GM18519 (cell line): ENCODE data around the gene ITPRIP.

Experiments
- ATAC-seq: cut with Tn5 transposase; IDR thresholded peaks from one replicate; pipeline ENCODE4 v1.9.1; 2021; ENCODE audit warnings: mild to moderate bottlenecking, moderate library complexity; ENCODE audit not compliant: unreplicated experiment, low FRiP score

Gene ITPRIP

DNA sequence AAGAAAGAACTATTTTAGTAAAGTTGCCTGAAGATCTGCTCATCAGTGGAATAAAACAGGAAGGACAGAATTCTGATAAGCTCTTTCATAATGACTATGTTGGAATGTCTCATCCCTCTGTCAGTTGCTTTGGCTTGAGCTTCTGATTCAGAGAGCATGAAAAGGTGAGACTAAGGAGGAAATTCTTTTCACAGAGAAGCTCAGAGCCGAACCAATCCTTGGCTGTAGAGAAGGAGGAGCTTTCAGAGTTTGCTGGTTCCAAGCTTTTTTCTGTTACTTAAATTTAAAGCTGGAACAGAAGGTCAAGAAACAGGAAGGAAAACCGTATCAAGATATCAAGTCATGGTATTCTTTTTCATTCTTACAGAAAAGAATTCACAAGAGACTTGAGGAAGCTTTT lies 45.3 kb downstream of the ITPRIP start:
- no peak for ATAC-seq

DNA sequence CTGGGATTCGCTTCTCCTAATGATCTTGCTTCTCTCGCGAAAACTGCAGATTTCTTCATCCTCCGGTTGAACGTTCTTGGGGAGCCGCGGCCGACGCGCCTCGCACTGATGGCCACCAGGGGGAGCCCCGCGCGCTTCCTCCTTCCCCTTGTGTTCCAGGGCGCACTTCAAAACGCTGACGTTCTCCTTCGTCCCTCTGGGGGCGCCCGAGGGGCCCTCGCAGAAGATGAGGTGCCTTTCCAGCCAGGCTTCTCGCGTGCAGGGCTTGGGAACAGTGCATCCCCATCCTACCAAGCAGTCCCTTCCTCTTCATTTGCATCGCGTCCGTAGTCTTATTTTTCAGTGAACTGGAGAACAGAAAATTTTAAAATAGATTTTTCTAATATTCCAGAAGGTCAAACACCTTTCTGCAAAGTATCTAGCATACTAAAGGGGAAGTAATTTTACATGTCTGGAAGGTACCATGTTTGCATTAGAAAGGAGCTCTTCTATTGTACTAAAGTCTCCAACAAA lies 46.8 kb downstream of the ITPRIP start:
- peak; percentile 97 for ATAC-seq

DNA sequence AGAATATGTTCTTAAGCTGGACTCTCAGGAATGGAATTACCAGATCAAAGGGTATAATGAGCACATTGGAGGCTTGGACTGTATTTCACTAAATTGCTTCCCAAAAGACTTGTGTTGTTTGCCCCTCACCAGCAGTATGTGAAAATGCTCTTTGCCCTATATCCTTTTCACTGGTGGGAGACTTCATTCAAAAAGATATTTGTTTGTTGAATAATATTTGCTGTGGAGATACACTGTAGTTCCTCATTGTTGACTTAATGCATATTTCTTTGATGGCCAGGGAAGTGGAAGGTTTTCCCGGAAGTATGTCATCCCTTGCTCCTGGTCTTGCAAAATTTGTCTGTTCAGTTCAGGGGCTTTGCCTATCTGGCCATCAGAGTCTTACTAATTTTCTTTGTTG lies 49.9 kb downstream of the ITPRIP start:
- ATAC-seq, result no peak

DNA sequence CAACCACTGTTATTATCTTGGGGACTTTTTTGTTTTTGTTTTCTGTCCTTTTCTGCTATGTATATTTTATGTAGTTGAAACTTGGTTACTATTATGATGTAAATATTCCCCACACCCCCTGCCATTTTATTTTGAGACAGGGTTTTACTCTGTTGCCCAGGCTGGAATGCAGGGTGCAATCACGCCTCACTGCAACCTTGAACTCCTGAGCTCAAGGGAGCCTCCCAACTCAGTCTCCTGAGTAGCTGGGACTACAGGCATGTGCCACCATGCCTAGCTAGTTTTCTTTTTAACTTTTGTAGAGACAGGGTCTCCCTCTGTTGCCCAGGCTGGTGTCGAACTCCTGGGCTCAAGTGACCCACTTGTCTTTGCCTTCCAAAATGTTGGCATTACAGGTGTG lies 51.3 kb downstream of the ITPRIP start:
- ATAC-seq, result no peak

DNA sequence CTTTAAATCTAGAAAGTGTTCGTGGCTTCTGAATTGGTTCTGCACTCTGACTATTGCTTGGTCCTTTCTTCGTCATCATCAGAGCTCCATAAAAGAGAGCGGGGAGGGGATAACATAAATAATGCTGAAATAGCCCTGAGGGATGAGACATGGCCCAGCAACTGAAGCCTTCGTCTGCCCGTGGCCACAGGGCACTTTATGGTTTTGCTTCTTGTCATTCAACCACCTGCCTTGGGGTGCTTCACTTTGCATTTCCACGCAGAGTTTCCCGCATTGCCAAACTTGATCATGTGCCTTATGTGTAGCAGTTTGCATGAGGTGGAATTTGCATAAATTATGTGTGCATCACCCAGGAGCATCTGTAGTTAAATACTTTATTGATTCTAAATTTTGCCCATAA lies 53.4 kb downstream of the ITPRIP start:
- no peak for ATAC-seq

DNA sequence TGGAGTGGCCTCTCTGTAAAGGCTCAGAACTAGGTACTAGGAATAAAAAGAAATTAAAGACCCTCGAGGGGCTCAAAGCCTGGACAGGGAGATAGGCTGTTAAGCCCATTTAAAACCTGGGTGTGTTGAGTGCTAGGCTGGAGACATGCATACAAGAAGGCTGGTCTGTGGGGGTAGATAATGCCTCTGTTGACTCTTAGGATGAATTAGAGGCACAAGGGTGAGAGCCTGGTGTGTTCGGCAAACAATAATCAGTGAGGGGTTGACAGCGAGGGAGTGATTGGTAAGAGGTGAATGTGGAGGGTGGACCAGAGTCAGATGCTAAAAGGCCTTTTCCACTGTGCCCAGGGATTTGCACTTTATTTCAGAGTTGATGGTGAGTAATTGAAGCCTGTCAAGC lies 56.6 kb downstream of the ITPRIP start:
- ATAC-seq, result no peak

DNA sequence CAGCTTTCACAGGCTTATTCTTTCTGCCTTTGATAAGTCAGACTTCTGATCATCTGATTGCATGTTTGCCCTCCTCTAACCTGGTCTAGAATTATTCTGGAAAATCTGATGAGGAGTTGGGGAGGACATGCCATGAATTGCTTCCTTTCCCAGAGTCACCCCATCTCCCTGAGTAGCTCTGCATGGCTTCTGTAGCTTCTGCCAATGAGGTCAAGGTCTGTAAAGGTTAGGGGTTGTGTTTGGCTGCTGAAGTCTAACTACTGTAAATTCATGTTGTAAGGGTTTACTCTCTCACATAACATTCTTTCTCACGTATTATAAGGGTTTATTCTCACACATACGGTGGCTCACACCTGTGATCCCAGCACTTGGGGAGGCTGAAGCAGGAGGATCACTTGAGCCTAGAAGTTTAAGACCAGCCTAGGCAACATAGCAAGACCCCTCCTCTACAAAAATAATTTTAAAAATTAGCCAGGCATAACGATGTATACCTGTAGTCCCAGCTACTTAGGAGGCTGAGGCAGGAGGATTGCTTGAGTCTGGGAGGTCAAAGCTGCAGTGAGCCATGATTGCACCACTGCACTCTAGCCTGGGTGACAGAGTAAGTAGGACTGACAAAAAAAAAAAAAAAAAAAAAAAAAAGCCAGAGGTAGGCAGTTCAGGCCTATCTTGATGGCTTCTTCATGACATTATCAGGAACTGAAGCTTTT lies 58.6 kb downstream of the ITPRIP start:
- no peak for ATAC-seq

DNA sequence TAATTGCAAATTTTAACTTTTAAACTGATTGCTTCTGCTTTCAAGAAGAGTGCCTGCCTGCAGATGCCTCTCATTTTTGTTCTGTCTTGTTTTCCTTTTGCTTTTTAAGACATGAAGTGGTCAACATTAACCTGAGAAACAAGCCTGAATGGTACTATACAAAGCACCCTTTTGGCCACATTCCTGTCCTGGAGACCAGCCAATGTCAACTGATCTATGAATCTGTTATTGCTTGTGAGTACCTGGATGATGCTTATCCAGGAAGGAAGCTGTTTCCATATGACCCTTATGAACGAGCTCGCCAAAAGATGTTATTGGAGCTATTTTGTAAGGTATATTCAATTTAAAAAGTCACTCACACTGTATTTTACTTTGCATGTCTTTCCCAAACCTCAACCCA lies 60.5 kb downstream of the ITPRIP start:
- no peak for ATAC-seq

DNA sequence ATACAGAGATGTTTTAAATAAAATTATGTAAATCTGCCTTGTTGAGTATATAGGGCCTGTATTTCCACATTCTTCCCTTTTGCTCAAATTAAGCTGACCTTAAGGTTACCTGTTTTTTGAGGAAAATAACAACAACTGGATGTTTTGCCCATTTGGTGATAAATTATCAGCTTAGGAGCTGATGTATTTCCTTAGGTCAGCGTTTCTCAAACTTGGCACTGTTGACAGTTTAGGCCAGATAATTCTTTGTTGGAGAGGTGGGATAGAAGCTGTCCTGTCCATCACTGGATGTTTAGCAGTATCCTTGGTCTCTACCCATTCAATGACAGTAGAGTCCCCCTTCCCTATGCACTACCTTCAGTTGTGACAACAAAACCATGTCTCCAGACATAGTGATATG lies 62.1 kb downstream of the ITPRIP start:
- ATAC-seq, result no peak

DNA sequence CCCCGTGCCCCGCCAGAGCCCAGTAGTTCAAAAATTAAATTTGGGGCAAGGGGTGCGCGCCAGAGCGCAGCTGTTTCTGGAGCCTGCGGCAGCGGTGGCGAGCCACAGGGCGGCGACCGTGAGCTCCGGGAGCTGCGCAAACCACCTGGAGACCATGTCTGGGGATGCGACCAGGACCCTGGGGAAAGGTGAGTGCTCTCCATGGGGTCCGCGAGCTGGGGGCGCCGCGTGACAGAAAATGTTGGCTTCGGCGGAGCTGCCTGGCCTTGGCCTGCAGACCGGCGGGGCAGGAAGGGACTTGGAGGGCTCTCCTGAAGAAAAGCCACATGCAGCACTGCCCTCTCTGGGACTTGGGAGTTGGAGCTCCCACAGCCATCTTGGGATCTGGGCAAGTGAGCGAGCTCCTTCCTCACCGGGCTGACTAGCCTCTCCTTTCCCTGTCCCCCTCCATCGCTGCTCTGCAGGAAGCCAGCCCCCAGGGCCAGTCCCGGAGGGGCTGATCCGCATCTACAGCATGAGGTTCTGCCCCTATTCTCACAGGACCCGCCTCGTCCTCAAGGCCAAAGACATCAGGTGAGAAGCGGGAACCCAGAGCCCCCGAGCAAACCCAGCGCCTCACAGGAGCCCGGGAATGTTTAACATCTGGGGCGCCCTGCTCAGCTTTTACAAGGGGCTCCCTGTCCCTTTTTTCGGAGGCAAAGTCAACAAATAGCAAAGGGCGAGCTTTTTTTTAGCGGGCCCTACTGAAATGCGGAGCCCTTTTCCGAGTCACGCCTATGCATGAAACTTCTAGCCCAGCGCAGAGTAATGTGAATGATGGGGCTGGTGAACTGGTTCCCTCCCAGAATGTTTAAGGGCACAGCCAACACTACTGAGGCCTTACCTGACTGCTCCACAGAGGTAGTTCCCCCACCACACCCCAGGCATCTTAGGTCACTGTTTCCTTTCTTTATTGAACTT lies 63.2 kb downstream of the ITPRIP start:
- ATAC-seq, result peak; percentile 57

DNA sequence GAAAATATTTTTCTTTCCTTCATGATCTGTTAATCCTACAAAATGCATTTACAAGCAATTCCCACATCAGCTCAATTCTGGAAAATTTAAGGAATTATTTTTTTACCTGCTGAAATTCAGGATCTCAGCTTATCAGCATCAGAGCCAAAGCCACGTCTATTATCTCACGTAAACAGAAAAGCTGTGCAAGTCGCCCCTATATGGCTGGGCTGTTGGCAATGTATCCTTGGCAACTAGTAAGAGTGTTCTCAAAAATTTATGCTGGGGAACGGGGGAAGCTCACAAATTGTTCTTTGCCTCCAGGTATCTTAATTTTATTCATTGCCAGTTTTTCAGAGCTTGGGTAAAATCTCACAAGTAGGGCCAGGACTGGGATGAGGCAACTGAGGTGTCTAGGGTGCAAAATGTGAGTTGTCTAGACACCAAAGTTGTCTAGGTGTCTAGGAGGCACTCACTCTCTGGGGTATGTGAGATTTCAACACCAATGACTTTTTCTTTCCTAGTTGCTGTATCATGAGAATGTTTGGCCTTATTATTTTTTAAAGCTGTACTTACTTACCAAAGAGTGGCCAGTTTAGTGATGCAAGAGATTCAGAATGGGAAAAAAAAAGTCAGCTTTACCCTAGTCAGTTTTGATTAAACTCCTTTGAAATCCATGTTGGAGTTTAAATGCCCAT lies 64.2 kb downstream of the ITPRIP start:
- ATAC-seq, result no peak

DNA sequence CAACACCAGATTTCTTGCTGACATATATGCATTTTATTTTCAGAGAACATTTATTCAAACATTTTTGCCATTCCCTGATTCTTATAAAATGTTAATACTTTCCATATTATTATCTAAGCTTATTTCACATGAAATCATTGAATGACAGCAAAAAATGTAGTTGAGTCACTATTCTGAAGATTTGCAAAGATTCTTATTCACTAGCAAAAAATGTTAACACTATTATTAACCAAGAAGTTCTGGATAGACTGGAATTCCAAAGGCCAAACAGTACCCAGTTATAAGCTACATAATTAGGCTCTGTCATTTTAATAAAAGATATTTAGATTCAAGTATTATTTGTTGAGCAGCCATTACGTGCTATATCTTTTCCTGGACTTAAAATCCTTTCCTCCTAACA lies 65.0 kb downstream of the ITPRIP start:
- ATAC-seq, result no peak

DNA sequence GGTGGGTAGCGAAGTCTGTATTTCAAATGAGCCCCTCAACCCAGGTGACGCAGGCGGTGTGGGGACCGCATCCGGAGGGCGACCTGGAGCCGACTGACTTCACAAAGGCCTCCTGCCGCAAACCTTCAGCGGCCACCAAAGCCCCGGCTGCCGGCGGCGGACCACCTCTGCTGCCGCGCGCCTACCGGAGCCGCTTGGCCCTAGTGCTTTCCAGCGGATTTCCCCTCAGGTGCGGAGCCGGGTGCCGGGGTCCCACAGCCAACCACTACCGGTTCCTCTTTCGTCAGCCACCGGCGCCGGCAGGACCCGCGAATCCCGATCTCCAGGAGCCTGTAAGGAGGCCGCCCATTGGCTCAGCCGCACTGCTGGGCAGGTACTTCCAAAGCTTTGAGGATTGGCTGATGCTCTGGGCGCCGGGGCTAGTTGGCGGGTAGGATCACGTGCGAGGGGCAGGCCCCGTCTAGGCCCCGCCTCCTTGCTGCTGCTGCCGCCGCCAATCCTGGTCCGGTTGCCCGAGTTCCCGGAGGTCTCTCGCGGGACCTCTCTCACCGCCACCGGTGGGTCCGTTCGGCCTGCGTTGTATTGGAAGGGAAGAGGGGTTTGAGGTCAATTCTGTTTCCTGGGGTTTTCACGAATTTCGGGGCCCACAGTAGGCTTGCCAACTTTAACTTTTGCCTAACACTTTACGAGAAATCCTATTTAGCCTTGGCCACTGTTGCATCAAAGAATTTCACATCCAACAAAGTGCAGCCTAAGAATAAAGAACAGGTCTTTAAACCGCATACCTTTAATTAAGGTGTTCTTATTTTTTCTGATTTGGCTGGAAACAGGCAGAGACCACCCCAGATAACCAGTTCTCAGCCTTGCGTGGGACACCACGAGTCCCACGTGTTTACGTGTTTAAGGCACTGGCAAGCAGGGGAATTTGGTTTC lies 69.3 kb downstream of the ITPRIP start, which contains the start of gene GSTO2:
TSS of gene GSTO2 (plus strand) at position 472 of the 933 bp plus-strand sequence. CDS start 5,732 bp downstream, outside the sequence.
- peak; percentile 97 for ATAC-seq

DNA sequence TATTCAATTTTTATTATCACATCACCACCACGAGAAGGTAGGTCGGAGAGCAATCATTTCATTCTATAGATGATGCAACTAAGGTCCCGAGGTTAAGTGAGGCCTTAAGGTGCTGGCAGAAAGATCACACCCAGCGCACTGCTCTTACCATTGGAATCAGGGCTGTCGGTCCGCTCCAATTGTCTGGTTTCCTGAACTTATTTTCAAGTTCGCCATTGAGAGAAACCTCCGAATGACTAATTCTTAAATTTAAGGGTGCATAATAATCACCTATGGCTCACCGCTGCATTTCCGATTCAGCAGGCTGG lies 69.9 kb downstream of the ITPRIP start:
- ATAC-seq, result no peak

DNA sequence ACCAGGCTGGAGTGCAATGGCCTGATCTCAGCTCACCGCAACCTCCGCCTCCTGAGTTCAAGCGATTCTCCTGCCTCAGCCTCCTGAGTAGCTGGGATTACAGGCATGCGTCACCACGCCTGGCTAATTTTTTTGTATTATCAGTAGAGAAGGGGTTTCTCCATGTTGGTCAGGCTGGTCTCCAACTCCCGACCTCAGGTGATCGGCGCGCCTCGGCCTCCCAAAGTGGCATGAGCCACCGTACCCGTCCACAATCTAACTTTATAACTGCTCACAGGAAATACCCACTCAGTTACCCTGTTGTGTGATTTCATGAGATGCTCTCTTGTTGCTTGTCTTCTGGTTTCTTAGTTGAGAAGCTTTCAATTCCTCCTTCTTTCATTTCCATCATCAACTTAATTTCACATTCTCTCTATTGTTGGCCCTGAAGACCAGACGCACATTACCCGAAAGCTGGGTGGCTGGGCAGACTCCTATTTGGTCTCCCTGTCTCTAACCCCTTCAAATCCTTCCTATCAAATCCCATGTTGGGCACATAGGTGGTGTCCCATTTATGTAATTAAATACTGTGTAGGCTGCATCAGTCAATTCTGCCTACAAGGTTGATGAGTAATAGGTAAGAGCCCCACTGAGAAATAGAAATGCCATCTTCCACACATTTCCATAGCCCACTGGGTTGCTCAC lies 70.4 kb downstream of the ITPRIP start:
- no peak for ATAC-seq

DNA sequence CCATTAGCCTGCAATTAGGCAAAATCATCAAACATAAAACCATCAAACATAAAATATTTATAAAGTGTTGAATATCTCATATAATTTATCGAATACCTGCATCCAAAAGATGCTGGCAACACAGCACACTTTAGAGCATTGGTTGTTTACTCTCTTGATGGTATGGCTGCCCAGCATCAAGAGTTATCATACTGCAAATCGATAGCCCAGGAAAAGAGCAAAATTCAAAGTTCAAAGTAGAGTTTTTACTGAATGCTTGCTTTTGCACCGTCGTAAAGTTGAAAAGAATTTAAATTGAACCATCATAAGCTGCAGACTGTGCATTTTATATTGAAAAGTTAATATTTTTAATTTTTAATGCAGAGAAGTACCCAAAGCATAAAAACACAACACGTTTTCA lies 73.5 kb downstream of the ITPRIP start:
- ATAC-seq, result no peak

DNA sequence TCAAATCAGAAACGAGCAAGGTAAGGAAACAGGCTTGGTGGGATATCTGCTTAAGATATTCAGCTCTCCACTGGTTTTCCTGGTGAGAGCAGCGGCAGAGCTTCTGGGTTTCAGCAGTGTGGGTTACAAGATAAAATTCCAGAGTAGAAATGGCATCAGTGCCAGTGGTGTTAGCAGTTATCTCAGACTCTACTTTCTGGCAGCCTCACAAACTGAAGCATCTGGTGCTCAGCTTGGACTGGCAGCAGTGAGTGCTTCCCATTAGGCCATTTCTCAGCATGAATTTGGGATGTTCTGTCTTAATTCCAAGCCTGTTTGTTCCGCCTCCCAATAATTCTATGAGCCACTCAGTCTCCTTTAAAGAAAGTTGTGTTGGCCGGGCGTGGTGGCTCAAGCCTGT lies 76.2 kb downstream of the ITPRIP start:
- ATAC-seq, result no peak

DNA sequence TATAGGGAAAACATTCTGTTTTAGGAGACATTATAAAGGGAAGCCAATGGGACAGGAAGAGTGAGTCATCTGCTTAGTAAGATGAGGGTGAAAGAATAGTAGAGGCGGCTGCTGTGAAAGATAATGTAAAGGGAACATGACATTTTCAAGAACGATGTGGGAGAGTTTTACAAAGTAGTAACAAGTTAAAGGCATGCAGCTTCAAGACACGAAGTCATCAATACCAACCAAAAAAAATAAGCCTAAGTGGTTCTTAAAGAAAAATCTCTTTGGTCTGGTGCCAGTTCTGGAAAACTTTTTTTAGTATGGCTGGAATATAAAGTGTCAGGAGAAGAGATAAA lies 77.5 kb downstream of the ITPRIP start:
- ATAC-seq, result no peak

DNA sequence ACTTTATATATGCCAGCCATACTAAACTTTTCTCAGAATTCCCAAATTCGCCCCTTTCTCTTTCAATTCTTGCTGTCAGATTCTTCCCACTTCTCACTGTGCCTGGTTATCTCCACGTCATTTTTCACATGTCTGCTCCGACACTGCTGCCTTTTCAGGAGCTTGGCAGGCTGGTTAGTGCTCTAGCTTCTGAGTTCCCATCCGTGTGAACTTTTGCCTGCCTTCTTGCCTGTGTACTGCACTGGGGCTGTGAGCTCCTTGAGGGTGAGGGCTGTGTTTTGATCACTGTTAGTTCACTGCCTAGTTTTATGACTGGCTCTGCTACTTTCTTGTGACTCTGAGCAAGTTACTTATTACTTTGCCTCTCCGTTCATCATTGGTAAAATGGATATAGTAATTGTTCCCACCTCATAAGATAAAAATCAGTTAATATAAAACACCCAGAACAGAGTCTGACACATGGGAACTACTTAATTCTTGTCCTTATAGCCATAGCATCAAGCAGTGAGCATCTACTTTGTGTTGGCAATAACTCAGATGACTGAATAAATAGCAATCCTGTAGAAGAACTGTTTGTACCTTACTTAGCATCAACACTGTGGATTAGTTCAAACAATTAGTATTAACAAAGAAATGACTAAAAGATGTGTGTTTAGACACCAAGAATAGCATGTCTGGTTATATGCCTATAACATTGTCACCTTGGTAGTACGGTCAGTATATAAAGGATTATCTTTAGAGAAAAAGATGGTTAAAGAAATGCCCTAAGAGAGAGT lies 78.1 kb downstream of the ITPRIP start:
- ATAC-seq, result no peak
